COLO668 (cell line): ENCODE data around the gene AHDC1.

ENCODE experiments used
- DNase-seq: peaks from one replicate; lab custom pipeline; 2025; ENCODE audit not compliant: unreplicated experiment; lab: John Stamatoyannopoulos, UW

AHDC1 gene

DNA sequence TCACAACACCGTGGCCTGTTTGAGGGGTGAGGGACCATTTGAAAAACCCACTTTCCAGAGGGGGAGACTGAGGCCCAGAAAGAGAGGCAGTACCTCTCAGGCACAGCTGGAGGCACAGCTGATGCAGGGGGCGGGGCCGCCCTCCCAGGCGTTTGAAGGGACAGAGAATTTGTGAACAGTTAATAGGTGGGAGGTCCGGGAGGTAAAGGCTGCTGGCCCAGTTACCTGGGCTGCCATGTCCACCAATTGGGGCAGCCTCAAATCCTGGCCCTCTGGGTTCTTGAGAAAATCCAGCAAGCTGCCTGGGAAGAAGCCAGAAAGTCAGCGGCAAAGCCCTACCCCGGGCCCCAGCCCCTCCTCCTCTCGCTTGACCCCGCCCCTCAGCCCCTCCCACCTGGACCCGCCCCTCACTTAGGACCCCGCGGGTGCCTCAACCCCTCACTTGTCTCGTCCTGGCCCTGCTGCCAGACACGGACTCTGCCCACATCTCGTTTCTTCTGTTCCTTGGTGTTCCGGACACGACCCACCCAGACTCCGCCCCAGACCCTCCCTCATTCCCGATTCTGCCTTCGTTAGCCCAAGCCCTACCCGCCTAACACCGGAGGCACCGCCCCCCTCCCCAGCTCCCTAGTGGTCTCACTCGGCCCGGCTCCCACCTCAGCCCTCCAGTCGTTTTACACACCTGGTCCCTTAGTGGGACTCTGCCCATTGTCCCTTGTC is 10.8 kb upstream of the AHDC1 start:
- no peak for DNase-seq

DNA sequence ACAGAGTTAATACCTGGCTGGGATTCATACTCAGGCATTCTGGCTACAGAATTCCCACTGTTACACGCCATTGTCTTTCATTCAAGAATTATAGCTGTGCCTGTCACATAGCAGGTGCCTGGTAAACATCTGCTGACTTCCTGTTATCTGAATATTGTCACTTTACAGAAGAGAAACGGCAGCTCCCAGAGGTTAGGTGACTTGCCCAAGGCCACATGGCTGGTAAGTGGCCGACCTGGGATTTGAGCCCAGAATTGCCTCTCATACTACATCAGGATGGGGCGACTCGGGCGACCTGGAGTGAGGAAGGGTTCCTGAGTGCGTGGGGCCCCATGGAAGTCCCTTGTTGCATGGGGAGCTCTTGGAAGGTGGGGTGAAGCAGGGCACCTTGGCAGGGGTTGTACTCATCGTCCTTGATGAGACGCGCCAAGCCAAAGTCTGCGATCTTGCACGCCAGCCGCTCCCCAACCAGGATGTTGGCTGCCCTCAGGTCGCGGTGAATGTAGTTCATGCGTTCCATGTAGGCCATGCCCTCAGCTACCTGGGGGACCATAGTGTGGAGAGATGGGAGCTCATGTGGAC is 10.2 kb upstream of the AHDC1 start:
- DNase-seq = peak; percentile 27

DNA sequence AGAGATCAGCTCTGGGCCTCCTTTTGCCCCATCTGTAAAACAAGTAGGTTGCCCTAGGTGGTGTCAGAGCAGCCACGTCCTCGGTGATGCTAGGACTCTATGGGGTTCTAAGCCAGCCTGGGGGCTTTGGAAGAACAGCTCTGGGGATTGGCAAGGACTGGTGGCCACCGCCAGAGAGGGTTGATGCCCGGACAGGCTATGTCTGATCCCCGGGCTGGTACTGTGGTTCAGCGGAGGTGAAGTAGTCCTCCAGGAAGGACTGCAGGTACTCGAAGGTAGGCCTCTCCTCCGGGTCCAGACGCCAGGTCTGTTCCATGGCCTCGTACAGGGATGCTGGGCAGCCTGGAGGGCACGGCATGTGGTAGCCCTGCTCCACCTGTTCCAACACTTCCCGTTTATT is 8.8 kb upstream of the AHDC1 start:
- no peak for DNase-seq

DNA sequence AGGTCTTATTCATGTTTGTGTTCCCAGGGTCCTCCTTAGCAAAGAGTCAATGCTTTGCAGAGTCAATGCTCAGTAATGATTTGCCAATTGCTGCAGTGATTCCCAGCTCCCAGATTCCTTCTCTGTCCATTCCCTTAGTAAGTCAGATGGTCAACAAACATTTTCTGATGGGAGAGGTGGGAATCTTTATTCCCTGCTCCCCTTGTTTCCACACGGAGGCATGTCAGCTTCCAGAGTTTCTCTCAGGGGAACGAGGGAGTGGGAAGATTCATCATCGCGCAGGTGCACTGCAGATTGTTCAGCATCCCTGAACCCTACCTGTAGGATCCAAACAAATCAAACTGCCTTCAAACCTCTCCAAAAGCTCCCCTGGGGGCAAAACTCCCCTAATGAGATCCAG is 7.5 kb upstream of the AHDC1 start:
- no peak for DNase-seq

DNA sequence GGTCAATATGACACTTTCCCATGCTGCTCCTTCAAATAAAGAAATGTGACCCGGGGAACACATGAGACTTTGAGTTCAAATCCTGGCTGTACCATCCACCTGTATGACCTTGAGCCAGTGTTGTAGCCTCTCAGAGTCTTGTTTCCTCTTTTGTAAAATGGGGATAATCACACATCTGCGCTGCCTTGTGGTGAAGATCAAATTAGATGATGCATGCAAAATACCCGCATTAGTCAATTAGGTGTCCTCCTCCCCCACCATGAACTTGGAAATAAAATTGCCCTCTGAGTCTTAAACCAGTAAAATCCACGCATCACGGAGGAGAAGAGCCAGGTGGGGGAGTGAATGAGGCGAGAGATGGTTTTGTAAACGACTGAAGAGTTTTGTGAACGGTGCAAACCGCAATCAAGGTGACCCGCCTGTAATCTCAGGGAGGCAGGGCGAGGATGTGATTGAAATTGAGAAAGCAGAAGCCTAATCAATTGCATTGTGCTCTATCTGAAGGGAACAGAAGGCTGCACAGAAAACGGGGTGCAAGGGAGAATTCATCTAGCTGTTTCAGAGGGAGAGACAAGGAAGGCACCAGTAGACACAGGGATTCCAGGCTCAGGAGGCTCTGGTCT is 5.8 kb upstream of the AHDC1 start:
- DNase-seq = no peak

DNA sequence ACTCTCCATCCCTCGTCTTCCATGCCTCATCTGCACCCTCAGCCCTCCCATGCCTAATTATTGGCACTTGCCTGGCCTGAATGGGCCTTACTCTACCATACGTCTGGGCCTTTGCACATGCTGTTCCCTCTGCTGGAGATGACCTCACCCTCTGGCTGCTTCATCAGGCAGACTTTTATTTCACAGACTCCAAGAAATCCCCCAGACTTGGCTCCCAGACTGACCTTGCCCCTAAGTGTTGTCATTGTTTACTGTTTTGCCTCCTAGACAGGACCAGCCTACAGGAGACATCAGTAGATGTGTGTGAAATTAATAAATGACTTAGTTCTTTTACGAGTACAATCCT is 5.2 kb upstream of the AHDC1 start:
- no peak for DNase-seq

DNA sequence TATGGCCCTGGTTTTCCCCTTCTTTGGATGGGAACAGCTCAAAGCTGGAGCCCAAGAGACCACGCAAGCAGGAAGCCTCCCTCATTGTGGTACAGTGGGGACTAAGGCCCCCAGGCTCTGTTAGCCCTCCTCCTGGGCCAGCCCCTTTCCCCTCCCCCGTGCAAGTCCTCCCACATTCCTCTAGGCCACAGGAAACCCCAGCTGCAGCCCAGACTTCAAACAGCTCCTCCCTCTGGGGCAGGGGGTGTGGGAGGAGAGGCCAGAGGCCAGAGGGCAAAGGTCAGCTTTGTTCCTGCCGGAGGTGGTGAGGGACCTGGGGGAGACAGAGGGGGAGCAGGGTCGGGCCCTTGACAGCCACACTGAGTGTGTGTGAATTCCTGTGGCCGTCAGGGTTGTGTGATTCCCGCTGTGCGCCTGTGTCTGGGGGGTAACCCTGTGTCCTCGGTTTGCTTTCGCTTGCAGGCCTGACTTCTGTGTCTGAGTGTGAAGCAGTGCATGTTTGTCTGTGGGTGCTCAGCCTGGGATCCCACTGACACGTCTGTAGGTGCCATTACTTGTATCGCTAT is 3.4 kb upstream of the AHDC1 start:
- DNase-seq = no peak

DNA sequence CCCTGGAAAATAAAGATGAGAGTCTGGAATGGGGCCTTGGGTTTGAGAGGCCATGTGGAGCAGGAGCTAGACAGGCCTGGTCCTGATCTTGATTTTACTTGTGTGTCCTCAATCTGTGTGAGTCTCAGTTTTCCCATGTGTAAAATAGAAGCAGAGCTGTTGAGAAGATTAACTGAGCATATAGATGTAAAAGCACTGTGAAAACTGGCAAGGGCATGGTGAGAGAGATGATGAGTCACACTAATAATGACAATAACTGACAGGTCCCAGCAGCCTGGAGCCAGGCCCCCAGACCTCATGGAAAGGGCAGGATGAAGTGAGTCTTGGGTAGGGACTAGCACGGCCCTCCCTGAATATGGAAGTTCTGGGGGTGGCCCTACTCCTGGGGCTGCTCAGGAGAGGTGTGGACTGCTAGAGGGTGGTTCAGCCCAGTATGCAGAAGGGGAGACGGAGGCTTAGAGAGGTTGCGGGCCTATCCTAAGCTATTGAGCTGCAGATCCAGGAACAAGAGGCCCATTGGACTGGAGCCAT is 2.8 kb upstream of the AHDC1 start:
- DNase-seq = no peak

DNA sequence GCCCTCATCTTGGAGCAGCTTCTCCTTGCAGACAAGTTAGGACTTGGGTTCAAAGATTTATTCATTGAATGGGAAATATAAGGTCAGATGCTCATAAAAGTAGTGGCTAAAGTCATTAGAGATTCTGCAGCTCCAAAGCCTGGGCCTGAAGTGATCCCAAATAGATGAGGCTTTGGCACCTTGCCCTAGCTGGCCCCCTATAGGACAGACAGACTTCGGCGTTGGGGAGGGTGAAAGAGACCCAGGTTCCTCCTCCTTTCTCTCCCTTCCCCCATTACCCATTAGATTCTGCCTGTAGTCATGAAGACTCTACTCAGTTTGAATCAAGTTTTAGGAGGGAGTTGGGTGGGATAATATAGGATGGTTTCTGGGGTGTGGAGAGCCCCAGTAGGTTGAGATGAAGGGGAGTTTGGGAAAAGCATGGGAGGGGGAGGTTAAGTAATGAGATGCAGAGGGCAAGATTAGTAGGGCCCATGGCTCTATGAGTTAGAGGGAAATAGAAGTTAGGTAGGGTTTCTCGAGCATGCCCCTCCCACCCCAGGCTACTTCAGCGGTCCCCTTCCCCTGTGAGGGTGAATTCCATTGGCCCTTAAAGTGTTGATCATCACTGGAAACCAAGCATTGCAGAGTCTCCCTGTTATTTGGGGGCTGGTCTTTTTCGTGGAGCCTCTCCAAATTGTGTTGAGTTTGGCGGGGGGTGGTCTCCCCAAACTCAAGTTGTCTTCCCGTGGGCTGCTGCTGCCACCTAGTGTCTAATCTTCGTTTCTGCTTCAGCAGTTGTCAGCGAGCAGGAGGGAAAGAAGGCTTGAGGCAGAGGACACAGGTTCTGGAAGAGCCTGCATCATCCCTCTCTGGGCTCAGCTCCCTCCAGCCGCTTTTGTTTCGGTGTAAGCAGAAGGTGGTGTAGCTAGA is 2.1 kb upstream of the AHDC1 start:
- peak; percentile 65 for DNase-seq

DNA sequence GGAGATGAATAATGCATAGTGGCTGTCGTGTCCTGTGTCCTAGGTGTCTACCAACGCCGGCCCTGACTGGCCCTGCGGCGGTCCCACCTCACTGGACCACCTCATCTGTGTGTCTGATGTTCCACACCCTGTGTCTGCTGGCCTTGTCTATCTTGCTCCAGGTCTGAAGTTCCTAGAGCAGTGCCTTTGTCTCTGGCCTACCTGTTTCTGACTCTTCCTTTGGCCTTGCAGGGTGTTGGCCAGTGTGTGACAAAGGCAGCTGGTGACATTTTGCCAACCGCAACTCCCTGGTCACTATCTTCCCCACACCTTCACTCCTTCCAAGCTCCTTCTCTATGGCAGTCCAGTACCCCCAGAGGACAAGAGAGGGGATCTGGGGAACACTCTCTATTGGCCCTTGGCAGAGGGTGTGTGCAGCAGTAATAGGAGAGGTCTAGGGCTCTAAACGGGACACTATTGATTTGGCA is 1.4 kb upstream of the AHDC1 start:
- no peak for DNase-seq

DNA sequence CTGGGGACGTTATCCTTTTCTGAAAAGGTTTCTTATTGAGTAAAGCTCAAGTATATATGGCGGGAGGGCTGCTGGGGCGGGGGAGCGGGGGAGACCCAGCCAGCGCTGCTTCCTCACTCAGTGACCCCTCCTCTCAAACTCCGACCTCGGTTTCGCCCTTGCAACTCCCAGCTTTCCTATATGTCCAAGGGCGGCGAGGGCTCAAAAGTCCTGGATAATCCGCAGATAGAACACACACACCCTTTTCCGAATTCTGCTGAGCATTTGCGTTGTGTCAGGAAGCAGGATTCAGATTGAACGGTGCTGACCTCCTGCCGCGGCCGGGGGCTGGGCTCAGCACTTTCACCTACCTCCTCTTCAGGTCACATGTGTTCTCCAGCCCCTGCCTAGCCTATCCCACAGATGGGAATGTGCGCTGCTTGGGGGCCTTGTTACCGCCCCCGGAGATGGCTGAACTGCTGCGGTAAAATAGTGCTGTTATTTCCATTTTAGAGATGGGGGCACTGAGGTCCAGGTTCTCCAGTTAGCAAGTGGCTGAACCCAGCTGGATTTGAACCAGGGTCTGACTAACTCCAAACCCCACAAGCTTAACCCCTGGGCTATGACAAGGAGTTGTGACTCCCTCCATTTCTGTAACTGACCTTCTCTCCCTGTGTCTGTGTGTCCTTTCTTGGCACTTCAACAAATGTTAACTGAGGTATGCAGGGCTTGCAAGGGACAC is 795 bp upstream of the AHDC1 start:
- no peak for DNase-seq

DNA sequence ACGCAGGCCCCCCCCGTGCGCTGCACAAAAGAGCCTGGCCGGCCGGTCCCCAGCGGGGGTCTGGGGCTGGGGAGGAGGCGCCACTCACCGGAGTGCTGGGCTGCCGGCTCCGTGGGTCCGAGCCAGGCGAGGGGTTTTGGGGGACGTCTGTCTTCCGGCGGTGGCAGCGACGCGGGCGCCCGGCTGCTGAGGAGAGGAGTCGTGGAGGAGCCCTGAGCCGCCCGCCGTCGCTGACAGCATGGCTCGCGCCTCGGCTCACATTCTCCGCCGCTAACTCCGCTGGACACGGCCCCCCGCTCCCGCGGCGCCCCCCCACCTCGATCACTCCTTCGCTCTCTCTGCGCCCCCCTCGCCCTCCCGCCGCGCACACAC is 649 bp downstream of the AHDC1 start:
- peak; percentile 77 for DNase-seq

DNA sequence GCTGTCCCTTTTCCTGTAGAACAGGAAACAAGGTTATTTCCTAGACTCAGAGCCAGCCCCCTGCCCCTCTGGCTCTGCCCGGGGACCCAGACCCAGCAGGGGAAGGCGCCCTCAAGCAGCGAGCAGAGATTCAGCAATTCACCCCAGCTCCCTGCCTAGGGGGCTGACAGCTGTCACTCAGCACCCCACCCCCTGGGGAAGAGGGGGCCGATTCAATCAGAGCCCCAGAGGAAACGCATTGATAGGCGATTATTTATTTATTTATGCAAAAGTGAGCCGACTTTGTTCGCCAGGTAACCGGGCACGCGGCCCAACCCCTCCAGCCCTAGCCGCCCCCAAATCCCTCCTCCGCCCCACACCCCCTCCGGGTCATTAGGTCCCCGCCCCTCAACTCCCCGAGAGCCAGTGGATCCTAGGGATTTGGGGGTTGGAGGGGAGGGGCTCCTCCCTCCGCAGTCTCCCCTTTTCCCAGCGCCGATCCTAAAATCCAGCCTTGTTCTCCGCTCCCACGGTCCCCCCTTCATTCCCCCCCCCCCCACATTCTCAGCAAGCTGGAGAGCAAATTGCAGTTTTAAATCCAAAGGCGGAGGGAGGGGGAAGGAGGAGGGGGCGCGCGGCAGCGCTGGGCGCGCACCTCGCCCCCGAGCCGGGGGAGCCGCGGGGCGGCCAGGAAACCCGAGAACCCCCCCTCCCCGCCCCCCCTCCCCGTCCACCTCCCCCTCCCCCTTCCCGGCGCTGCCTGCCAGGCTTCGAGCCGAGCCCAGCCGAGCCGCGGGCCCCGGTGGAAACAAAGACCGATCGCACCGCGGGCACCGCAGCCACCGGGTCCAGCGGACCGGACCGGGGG is 1.3 kb downstream of the AHDC1 start:
- DNase-seq = peak; percentile 81

DNA sequence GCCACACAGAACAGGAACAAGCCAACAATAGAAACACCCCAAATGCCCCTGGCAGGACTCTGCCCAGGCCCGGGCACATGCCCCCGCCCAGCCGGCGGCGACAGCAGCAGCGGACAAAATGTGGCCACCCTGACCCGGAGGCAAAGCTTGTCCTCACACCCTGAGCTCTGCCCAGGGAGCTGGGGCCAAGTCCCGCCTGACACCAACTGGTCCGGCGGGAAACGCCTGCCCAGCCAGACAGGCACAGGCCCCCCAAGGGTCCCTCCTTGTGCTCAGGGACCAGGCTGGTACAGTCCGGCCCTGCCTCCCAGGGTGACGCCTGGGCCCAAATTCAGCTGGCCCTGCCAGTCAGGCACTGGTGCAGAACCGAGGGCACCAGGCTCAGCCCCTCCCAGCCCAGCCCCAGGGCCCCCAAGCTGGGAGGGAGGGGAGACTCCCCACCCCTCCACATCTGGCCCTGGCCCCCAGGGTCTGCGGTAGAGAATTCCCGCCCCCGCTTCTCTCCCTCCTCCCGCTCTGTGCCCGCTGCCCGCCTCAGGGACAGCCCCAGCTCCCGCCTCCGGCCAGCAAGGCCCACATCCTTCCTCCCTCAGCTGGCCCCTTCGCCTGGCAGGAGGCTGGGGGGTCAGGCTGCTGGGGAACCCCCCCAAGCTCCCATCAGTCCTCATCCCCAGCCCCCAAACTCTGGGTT is 2.0 kb downstream of the AHDC1 start:
- peak; percentile 67 for DNase-seq

DNA sequence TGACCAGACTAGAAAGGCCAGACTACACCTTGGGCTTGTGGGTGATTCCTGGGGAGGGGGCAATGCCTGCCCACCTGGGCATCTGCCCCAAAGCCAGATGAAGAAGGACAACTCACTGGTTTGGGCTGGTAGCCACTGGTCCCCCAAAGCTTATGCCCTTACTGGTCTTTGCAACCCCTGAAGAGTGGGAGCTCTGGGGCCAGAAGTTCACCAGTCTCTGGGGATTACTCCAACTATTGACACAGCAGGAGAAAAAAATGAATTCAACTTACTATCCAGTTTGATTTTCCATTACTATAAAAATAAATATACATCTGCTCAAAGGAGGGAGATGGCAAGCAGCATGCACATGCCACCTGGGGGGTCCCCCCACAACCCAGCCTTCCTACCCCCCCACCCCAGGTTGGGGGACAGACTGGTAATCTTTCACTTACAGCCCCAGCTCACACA is 2.6 kb downstream of the AHDC1 start:
- DNase-seq = no peak

DNA sequence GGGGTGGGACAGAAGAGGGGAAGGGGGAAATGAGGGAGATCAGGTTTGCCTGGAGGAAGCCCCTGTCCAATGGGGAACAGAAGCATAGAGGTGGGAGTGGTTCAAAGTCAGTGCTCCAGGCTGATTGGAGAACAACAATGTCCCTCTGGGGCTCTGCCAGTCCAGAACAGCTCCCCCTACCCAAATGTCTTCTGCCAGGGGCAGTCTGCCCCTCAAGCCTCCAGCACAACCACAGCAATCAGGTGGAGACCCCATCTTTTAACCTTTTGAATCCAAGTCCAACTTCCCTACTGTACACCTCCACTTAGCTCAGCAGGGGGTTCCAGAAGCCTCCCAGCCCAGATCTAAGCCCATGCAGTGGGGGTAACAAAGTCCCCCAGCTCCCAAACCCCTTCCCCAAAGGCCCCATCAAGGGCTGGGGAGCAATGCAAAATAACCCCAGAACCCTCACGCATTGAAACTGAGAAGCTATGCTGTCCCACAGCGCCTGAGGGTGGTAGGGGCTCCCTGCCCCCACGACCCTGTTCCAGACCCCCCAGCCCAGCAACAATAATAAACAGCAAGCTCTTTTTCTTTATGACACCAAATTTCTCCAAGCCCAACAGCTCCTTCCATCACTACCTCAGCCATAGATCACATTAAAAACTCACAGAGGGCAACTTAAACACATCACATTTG is 3.3 kb downstream of the AHDC1 start:
- no peak for DNase-seq

DNA sequence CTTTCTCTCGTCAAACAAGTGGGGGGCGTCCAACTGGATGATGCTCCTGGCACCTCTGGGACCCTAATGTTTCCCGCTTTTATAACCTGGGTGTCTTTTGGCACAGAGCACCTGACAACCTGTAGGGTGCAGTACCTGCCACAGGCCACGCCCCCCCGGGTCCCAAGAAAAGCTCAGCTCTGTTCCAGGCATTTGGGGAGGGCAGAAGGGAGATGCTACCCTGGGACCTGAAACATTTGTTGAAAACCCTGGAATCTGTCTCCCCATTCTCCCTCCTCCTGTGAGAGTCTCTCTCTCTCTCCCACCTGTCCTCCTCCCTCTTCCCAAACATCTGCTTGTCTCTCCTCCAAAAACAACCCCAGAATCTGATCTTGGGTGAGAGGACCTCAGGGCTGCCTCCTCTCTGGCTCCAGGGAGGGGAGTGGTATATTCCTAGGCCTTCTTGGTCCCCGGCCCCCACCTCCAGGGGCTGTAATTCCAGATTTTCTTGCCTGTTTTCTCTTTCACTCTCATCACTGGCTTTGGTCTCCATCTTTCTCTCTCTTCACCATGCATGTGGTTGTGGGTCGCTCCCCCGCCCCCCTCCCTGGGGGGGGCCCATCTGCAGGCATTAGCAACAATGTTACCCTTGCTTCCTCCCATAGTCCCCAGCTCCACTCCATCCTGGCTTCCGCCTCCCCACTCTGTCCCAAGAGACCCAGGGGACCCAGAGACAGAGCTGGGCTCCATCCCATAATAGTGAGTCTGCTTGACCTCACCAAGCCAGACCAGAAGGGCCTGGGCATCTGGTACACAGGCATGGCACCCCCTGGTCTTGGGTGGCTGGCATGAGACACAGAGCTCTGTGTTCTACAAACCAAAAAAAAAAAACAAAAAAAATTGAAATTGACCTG is 4.1 kb downstream of the AHDC1 start:
- DNase-seq = peak; percentile 52
